Ovary (tissue), 3 donors: ENCODE data around the gene C20orf202.

ENCODE experiments used
- CTCF ChIP-seq, 3 donors: fragments of 450-650 bp in 2 of 3; fragments of 200-600 bp in 1 of 3; IDR thresholded peaks; one replicate each; pipeline versions ENCODE4 v1.5.1 to v1.8.0; 2016 to 2022; ENCODE audit warnings: antibody characterized with exemption in 3 of 3, mild to moderate bottlenecking in 1 of 3
- EP300 ChIP-seq: sonication (generic); formaldehyde crosslinking; IDR thresholded peaks from one replicate; pipeline ENCODE4 v1.6.1; 2017; ENCODE audit warnings: antibody characterized with exemption
- POLR2A ChIP-seq: fragments of 450-650 bp; IDR thresholded peaks from one replicate; pipeline ENCODE4 v1.6.1; 2017; ENCODE audit warnings: antibody characterized with exemption, mild to moderate bottlenecking, moderate library complexity
- donor health status: DM: no; HTN: no; CAD: no.

- TF ChIP-seq CTCF (IDR thresholded peaks at IDR 0.05) (no peak), EP300 (no peak), POLR2A (no peak)
Measured at GRCh38 chr20:1178623-1179022, 24.6 kb upstream of the C20orf202 start.
